MM.1S (cell line): Measurements from ENCODE around the gene TFAM.

ENCODE experiments used
- DNase-seq: peaks from one replicate; pipeline ENCODE4 v3.0.0-alpha.2; 2015
- H2AFZ ChIP-seq: fragments of 300-600 bp; sonication (generic); 2 replicates; pipeline ENCODE4 v1.6.0; 2016; ENCODE audit warnings: antibody characterized with exemption, low read length
- H3F3A ChIP-seq: fragments of 300-600 bp; sonication (generic); 2 replicates; pipeline ENCODE4 v1.6.1; 2016; ENCODE audit warnings: mild to moderate bottlenecking, antibody characterized with exemption, low read length, moderate library complexity, mixed read lengths; ENCODE audit not compliant: insufficient read depth
- H3K27ac ChIP-seq: fragments of 300-600 bp; sonication (generic); 2 replicates; pipeline ENCODE4 v1.5.1; 2016; ENCODE audit warnings: mild to moderate bottlenecking, low read length
- H3K27me3 ChIP-seq: fragments of 300-600 bp; sonication (generic); replicated peaks from 2 replicates; pipeline ENCODE4 v1.6.0; 2016; ENCODE audit warnings: low read length; ENCODE audit not compliant: insufficient read depth
- H3K36me3 ChIP-seq: fragments of 300-600 bp; sonication (generic); replicated peaks from 2 replicates; pipeline ENCODE4 v1.6.1; 2016; ENCODE audit warnings: mild to moderate bottlenecking, low read length, mixed read lengths; ENCODE audit not compliant: insufficient read depth
- H3K4me1 ChIP-seq: fragments of 300-600 bp; sonication (generic); 2 replicates; pipeline ENCODE4 v1.6.1; 2016; ENCODE audit warnings: low read length, mixed read lengths
- H3K4me2 ChIP-seq: fragments of 300-600 bp; sonication (generic); 2 replicates; pipeline ENCODE4 v1.6.0; 2016; ENCODE audit warnings: low read depth, low read length
- H3K4me3 ChIP-seq: fragments of 300-600 bp; sonication (generic); 2 replicates; pipeline ENCODE4 v1.5.1; 2016; ENCODE audit warnings: low read length, mixed read lengths
- H3K79me2 ChIP-seq: fragments of 300-600 bp; sonication (generic); 2 replicates; pipeline ENCODE4 v1.6.1; 2016; ENCODE audit warnings: mixed run types, low read length, mixed read lengths
- H3K9ac ChIP-seq: fragments of 300-600 bp; sonication (generic); 2 replicates; pipeline ENCODE4 v1.6.1; 2016; ENCODE audit warnings: low read length, mixed read lengths
- H3K9me2 ChIP-seq: fragments of 300-600 bp; sonication (generic); replicated peaks from 2 replicates; pipeline ENCODE4 v1.6.1; 2016; ENCODE audit warnings: mild to moderate bottlenecking, low read length, mixed read lengths; ENCODE audit not compliant: insufficient read depth
- H3K9me3 ChIP-seq: fragments of 300-600 bp; sonication (generic); replicated peaks from 2 replicates; pipeline ENCODE4 v1.6.1; 2016; ENCODE audit warnings: mild to moderate bottlenecking, low read length, mixed read lengths; ENCODE audit not compliant: insufficient read depth
- H4K20me1 ChIP-seq: fragments of 300-600 bp; sonication (generic); 2 replicates; pipeline ENCODE4 v1.6.1; 2016; ENCODE audit warnings: mild to moderate bottlenecking, low read length, moderate library complexity, mixed read lengths; ENCODE audit not compliant: insufficient read depth
- EZH2 ChIP-seq: fragments of 300-600 bp; sonication (generic); optimal IDR thresholded peaks from 2 replicates; pipeline ENCODE3; 2017; ENCODE audit warnings: low read depth, mild to moderate bottlenecking, antibody characterized with exemption, low read length, mixed read lengths
- EZH2phosphoT487 ChIP-seq: fragments of 300-600 bp; sonication (generic); IDR thresholded peaks from 2 replicates; pipeline ENCODE4 v1.6.1; 2018; ENCODE audit warnings: antibody characterized with exemption, low read length
- TF ChIP-seq, protein P1 (sequence below): fragments of 300-600 bp; sonication (generic); IDR thresholded peaks from 2 replicates; pipeline ENCODE4 v1.5.1; 2016; ENCODE audit warnings: antibody characterized with exemption, low read length, mixed read lengths

Gene TFAM

DNA sequence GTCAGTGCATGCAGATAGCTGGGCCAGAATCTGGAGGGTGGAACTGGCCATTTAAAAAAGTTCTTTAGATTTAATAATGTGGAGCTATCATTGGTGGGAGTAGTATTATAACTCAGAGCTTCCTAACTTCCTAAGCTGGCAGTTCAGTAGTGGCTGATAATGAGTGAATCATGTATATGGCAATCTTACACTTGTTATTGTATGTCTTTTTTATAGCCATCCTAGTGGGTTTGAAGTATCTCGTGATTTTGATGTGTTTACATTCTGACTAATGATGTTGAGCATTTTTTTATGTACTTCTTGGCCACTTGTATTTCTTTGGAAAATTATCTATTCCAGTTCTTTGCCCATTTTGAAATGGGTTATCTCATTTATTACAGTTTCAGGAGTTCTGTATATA is 15.4 kb downstream of the TFAM start:
- Histone ChIP-seq H3K4me1 (no peaks in the 10 kb centered on the region), H3K4me3 (no peak overlapping the region), H2AFZ (no peak overlapping the region), H3K27ac (no peak overlapping the region), H3K4me2 (no peak overlapping the region), H3K9ac (no peak overlapping the region), H3F3A (no peaks in the 10 kb centered on the region), H3K79me2 (no peaks in the 10 kb centered on the region), H3K9me3 (no peaks in the 10 kb centered on the region), H3K9me2 (no peaks in the 10 kb centered on the region), H4K20me1 (no peaks in the 10 kb centered on the region), H3K36me3 (0 out of 2 replicates have a peak, but pooled peaks cover 11% of the 10 kb centered on the region), H3K27me3 (no peaks in the 10 kb centered on the region)
- TF ChIP-seq, protein P1, sequence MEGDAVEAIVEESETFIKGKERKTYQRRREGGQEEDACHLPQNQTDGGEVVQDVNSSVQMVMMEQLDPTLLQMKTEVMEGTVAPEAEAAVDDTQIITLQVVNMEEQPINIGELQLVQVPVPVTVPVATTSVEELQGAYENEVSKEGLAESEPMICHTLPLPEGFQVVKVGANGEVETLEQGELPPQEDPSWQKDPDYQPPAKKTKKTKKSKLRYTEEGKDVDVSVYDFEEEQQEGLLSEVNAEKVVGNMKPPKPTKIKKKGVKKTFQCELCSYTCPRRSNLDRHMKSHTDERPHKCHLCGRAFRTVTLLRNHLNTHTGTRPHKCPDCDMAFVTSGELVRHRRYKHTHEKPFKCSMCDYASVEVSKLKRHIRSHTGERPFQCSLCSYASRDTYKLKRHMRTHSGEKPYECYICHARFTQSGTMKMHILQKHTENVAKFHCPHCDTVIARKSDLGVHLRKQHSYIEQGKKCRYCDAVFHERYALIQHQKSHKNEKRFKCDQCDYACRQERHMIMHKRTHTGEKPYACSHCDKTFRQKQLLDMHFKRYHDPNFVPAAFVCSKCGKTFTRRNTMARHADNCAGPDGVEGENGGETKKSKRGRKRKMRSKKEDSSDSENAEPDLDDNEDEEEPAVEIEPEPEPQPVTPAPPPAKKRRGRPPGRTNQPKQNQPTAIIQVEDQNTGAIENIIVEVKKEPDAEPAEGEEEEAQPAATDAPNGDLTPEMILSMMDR, result no peak
- TF ChIP-seq EZH2, result no peak
- no peak for TF ChIP-seq EZH2phosphoT487
- DNase-seq, result no peak

DNA sequence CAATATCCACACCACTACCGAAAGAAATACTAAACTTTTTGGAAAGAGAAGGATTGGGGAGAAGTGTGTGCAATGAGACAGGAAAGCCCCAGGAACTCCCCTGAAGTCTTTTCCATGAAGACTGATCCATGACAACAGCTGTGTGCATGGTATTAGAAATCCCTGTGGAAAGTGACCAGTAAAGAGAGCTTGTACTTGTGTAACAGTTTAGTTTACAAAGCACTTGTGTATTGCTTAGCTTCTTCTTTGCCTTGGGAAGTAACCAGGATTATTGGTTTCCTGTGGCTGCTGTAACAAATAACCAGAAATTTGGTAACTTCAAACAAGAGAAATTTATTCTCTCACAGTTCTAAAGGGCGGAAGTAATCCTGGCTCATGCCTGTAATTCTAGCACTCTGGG is 18.8 kb downstream of the TFAM start:
- Histone ChIP-seq H3K4me3 (no peak overlapping the region), H4K20me1 (no peaks in the 10 kb centered on the region)
- DNase-seq, result no peak

DNA sequence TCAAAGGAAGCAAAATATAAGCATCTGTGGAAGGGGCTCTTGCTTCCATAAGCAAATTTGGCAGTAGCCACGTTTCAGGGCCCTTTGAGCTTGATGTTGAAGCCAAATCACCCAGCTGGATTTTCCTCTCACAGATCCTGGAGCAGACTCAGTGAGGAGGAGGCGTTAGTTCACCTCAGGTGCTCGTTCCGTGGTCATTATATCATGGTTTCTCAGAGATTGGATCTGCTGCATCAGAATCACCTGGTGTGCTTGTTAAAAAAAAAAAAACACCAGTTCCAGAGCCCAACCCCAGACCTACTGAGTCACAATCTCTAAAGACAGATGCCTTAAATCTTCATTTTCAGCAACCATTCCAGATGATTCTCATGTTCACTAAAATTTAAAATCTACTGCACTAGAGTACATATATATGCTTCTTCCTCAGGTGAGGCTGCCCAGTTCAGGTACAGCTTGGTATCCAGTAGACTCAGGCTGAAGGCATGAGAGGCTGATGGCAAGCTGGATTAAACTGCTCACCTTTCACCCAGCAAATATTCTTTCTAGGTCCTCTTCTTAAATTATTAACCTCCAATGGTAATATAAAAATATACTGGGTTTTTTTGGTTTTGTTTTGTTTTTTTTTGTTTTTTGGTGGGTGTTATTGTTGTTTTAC is 24.9 kb downstream of the TFAM start:
- Histone ChIP-seq H2AFZ (no peak overlapping the region), H3K79me2 (no peaks in the 10 kb centered on the region), H3K36me3 (no peaks in the 10 kb centered on the region), H3K4me2 (no peak overlapping the region), H3F3A (no peaks in the 10 kb centered on the region), H3K9me2 (no peaks in the 10 kb centered on the region), H3K4me3 (no peak overlapping the region), H4K20me1 (no peaks in the 10 kb centered on the region), H3K27ac (no peak overlapping the region), H3K9ac (no peak overlapping the region), H3K4me1 (no peaks in the 10 kb centered on the region), H3K27me3 (no peaks in the 10 kb centered on the region), H3K9me3 (no peaks in the 10 kb centered on the region)
- TF ChIP-seq EZH2, result no peak
- no peak for TF ChIP-seq EZH2phosphoT487
- TF ChIP-seq, protein P1, result no peak
- no peak for DNase-seq

More for the DNA sequence above, 18.8 kb downstream of the TFAM start:
- Histone ChIP-seq H3K27me3 (no peaks in the 10 kb centered on the region), H3K9me3 (no peaks in the 10 kb centered on the region), H3K79me2 (no peaks in the 10 kb centered on the region), H3K27ac (no peak overlapping the region), H3K9ac (no peak overlapping the region), H3K4me1 (no peaks in the 10 kb centered on the region), H3F3A (no peaks in the 10 kb centered on the region), H3K9me2 (no peaks in the 10 kb centered on the region), H3K4me2 (no peak overlapping the region), H2AFZ (no peak overlapping the region), H3K36me3 (no peaks in the 10 kb centered on the region)
- no peak for TF ChIP-seq EZH2
- TF ChIP-seq, protein P1, result no peak
- no peak for TF ChIP-seq EZH2phosphoT487
